T-helper 22 cell (primary cell): ENCODE results near the gene ZNF169.
"Not testable (repeated sequence)": the region's sequence is repeated elsewhere in the genome, so short reads cannot be mapped to it uniquely, and the experiment has no call there.

ENCODE experiments used
- DNase-seq: peaks from one replicate; pipeline ENCODE4 v3.0.0-alpha.2; 2020; ENCODE audit warnings: low read depth

Gene ZNF169

DNA sequence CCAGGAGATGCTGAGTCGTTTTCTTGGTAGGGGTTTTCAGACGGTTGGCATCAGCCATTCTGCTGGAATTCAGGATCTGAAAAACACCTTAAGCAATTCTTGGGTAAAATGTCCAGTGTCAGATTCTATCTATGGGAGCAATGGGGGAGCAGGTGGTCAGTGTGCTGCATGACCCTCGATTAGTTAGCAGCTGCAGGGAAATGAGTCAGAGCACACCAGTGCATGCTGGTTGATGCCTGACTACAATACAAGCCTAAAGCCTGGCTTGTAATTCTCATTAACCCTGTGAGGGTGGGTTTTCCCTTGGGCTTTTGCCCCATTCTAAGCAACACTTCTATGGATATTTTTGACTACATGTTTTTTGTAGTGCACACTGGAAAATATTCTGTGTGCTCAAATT, 89.7 kb downstream of the ZNF169 start:
- not testable (repeated sequence) for DNase-seq
